ENCODE results near the gene LRRFIP2. TPM values are rescaled to one million over a fixed set of nuclear protein-coding genes. Genes with fewer than 3 reads are reported as not detected.

The LRRFIP2 gene
- total and polyA plus RNA-seq, 2 of the 8 experiments (the other 6 are each of a cell fraction or from before 2014, with no cell fraction given): 8.8 to 25.6 TPM

DNA sequence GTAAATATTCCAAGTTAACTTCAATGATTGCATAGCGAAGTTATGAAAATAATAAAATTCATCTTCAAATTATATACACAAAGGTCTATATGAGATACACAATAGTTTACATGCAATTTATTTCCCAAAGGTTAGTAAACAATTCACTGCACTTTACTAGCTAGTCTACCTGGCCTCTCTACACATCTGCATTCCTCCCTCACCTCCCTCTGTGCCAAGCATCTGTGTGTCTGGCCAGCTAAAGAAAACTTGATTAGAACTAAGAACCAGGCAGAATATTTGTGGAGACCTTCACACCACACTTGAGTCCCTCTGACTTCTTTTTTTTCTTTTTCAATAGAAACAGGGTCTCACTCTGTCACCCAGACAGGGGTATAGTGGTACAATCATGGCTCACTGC lies 61.4 kb downstream of the LRRFIP2 start (continued):
- TF ChIP-seq, protein P1, sequence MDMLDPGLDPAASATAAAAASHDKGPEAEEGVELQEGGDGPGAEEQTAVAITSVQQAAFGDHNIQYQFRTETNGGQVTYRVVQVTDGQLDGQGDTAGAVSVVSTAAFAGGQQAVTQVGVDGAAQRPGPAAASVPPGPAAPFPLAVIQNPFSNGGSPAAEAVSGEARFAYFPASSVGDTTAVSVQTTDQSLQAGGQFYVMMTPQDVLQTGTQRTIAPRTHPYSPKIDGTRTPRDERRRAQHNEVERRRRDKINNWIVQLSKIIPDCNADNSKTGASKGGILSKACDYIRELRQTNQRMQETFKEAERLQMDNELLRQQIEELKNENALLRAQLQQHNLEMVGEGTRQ (IDR thresholded peaks at IDR 0.05; ENCODE audit: low read length): no peak
